K562 (cell line): ENCODE results near the gene XRRA1. TPM values are rescaled to one million over a fixed set of nuclear protein-coding genes. Genes with fewer than 3 reads are reported as not detected.

Experiments
- ARID2 ChIP-seq: fragments of 450-650 bp; IDR thresholded peaks from 2 replicates; pipeline ENCODE4 v1.6.1; 2017; ENCODE audit warnings: antibody characterized with exemption, mild to moderate bottlenecking
- E2F8 ChIP-seq: fragments of 450-650 bp; IDR thresholded peaks from 2 replicates; pipeline ENCODE4 v1.7.1; 2018; ENCODE audit warnings: mild to moderate bottlenecking, low read depth; ENCODE audit not compliant: partially characterized antibody
- EP400 ChIP-seq: fragments of 450-650 bp; IDR thresholded peaks from 2 replicates; pipeline ENCODE4 v1.6.1; 2017; ENCODE audit warnings: antibody characterized with exemption, mild to moderate bottlenecking, moderate library complexity
- EZH2 ChIP-seq: IDR thresholded peaks from 2 replicates; pipeline ENCODE4 v1.6.1; 2012; ENCODE audit warnings: low read depth, mild to moderate bottlenecking, inconsistent platforms, low read length, borderline replicate concordance
- MYC ChIP-seq, 2 experiments: fragments of 250-450 bp in 1 of 2; sonication (Bioruptor Pico) in 1 of 2; IDR thresholded peaks; 2 replicates each; pipeline versions ENCODE4 v1.5.1 to v1.6.1; 2012 to 2021; ENCODE audit warnings: low read depth in 2 of 2, borderline replicate concordance in 1 of 2, improper control_type of control experiment in 1 of 2, low read length in 1 of 2, mild to moderate bottlenecking in 1 of 2, moderate library complexity in 1 of 2
- MYNN ChIP-seq, 2 experiments: sonication (generic); formaldehyde crosslinking in 1 of 2; IDR thresholded peaks; 2 replicates each; pipeline versions ENCODE4 v1.5.0 to v1.6.1; 2016 to 2020; ENCODE audit warnings: antibody characterized with exemption in 1 of 2, missing genetic modification reagents in 1 of 2
- NRF1 ChIP-seq, 2 experiments: fragments of 450-650 bp; IDR thresholded peaks in 1 of 2; conservative IDR thresholded peaks in 1 of 2; 2 replicates each; pipeline ENCODE4 v1.6.1; 2014; ENCODE audit warnings: mild to moderate bottlenecking in 2 of 2
- PHB2 ChIP-seq: fragments of 450-650 bp; IDR thresholded peaks from 2 replicates; pipeline ENCODE4 v1.6.1; 2017; ENCODE audit warnings: low read depth
- PHTF2 ChIP-seq: fragments of 250-450 bp; sonication (Bioruptor Pico); IDR thresholded peaks from 2 replicates; pipeline ENCODE4 v1.5.0; 2021; ENCODE audit warnings: mild to moderate bottlenecking
- POLR2B ChIP-seq: fragments of 450-650 bp; IDR thresholded peaks from 2 replicates; pipeline ENCODE4 v1.6.1; 2018; ENCODE audit warnings: low read depth; ENCODE audit not compliant: partially characterized antibody
- POU5F1 ChIP-seq: fragments of 150-350 bp; IDR thresholded peaks from 2 replicates; pipeline ENCODE4 v1.6.1; 2014; ENCODE audit warnings: borderline replicate concordance, low read length, low read depth, mild to moderate bottlenecking; ENCODE audit not compliant: partially characterized antibody
- TEAD4 ChIP-seq, 2 experiments: sonication (generic) in 1 of 2; formaldehyde crosslinking in 1 of 2; IDR thresholded peaks; 2 replicates each; pipeline versions ENCODE4 v1.6.1 to v1.8.0; 2012 to 2022; ENCODE audit warnings: borderline replicate concordance in 1 of 2, inconsistent platforms in 1 of 2, low read length in 1 of 2, mild to moderate bottlenecking in 1 of 2, missing genetic modification reagents in 1 of 2
- ZFP30 ChIP-seq: fragments of 250-450 bp; sonication (Bioruptor Pico); IDR thresholded peaks from 2 replicates; pipeline ENCODE4 v1.8.0; 2022; ENCODE audit warnings: moderate library complexity, mild to moderate bottlenecking, inconsistent platforms, borderline replicate concordance
- ZFP91 ChIP-seq: sonication (generic); formaldehyde crosslinking; IDR thresholded peaks from 2 replicates; pipeline ENCODE4 v1.8.0; 2022; ENCODE audit warnings: mild to moderate bottlenecking, missing genetic modification reagents
- ZFPM2 ChIP-seq: fragments of 250-450 bp; sonication (Bioruptor Pico); IDR thresholded peaks from 2 replicates; pipeline ENCODE4 v1.5.1; 2022; ENCODE audit warnings: mild to moderate bottlenecking
- ZNF184 ChIP-seq: sonication (generic); formaldehyde crosslinking; IDR thresholded peaks from 2 replicates; pipeline ENCODE4 v1.5.0; 2020; ENCODE audit warnings: missing genetic modification reagents
- ZNF695 ChIP-seq: fragments of 450-650 bp; formaldehyde crosslinking; IDR thresholded peaks from 2 replicates; pipeline ENCODE4 v1.4.0; 2020; ENCODE audit warnings: mild to moderate bottlenecking, moderate library complexity
- polyA plus RNA-seq, 8 experiments: library from polyadenylated mRNA; depleted of rRNA in 4 of 8; stranded (reverse) in 5 of 8; unstranded in 3 of 8; fragments of >200 nt; fragmentation: Nextera tagmentation in 2 of 8; fragmentation: Illumina TruSeq in 1 of 8; extraction: Ambion mirVana in 2 of 8; extraction: Trizol in 1 of 8; gene quantifications; 2 replicates each; pipeline versions ENCODE4 v1.2.1 to v1.2.3, GENCODE V29; 2011 to 2014; ENCODE audit warnings: inconsistent platforms in 1 of 8, missing spikeins in 1 of 8
- total RNA-seq, 7 experiments: library from RNA; depleted of rRNA in 6 of 7; stranded (reverse); fragments of >200 nt in 6 of 7; fragmentation: Illumina TruSeq in 2 of 7; extraction: Trizol in 2 of 7; gene quantifications; 2 replicates each; pipeline versions ENCODE4 v1.2.1 to v1.2.3, GENCODE V29; 2011 to 2021; ENCODE audit warnings: low replicate concordance in 1 of 7
- TF ChIP-seq, protein P1 (sequence below): sonication (generic); formaldehyde crosslinking; IDR thresholded peaks from 2 replicates; pipeline ENCODE4 v1.8.0; 2022; ENCODE audit warnings: mild to moderate bottlenecking, missing genetic modification reagents

The XRRA1 gene
- total and polyA plus RNA-seq, 9 of the 15 experiments (the other 6 are each of a cell fraction or from before 2014, with no cell fraction given) = 5.0 to 22.5 (median 16.0) TPM

DNA sequence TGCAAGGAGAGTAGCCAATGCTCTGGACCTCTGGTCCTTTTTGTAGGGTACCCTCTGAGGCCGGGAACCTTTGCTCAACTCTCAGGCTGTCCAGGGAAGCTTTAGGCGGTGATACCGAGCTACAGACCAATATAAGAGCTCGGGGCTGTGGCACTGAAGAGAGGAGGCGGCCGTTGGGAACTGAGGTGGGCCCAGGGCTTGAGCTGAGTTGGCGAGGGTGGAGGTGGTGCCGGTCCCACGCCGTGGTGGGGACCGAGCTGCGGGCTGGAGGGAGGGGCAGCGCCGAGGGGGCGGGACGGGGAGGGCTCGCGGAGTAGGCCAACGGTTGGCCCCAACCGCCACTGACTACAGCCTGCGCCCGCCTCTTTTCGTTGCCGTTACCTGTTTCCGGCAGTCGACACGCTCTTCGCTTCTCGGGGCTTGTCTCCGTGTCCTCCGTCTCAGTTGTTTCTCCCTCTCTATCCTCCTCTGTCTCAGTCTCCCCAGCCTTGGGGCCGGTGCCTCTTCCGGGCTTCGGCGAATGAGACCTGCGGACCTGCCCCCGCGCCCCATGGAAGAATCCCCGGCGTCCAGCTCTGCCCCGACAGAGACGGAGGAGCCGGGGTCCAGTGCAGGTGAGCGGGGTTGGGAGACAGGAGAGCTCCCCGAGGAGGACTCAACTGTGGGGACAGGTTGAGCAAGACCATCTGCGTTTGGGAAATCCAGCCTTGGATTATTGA, 39.8 kb upstream of the XRRA1 start, which contains the start of gene NEU3 (continued):
- TF ChIP-seq PHTF2 (CRISPR knock-in tag) (no peak), PHB2 (no peak), EP400 (peak; percentile 47; the same call in 1 of the 2 replicates), ZFP30 (CRISPR knock-in tag) (no peak), ZNF184 (no peak), E2F8 (no peak), TEAD4 (IDR thresholded peaks at IDR 0.05; ENCODE audit: low read length) (no peak), TEAD4 (CRISPR knock-in tag; IDR thresholded peaks at IDR 0.05; ENCODE audit: borderline replicate concordance) (no peak), ZNF695 (CRISPR knock-in tag) (no peak), NRF1 (conservative IDR thresholded peaks at IDR 0.05 in 1 of 2, IDR thresholded peaks at IDR 0.05 in 1 of 2) (no peak), EZH2 (no peak), POLR2B (peak; percentile 88), MYNN (IDR thresholded peaks at IDR 0.05) (peak; percentile 11; the same call in 1 of the 2 replicates), MYNN (CRISPR knock-in tag; IDR thresholded peaks at IDR 0.05) (no peak), POU5F1 (no peak), ZFPM2 (CRISPR knock-in tag) (no peak), ARID2 (no peak), MYC (IDR thresholded peaks at IDR 0.05; ENCODE audit: low read depth, low read length) (peak; percentile 72), MYC (CRISPR knock-in tag; IDR thresholded peaks at IDR 0.05; ENCODE audit: borderline replicate concordance, low read depth) (no peak), ZFP91 (no peak)
- TF ChIP-seq, protein P1, sequence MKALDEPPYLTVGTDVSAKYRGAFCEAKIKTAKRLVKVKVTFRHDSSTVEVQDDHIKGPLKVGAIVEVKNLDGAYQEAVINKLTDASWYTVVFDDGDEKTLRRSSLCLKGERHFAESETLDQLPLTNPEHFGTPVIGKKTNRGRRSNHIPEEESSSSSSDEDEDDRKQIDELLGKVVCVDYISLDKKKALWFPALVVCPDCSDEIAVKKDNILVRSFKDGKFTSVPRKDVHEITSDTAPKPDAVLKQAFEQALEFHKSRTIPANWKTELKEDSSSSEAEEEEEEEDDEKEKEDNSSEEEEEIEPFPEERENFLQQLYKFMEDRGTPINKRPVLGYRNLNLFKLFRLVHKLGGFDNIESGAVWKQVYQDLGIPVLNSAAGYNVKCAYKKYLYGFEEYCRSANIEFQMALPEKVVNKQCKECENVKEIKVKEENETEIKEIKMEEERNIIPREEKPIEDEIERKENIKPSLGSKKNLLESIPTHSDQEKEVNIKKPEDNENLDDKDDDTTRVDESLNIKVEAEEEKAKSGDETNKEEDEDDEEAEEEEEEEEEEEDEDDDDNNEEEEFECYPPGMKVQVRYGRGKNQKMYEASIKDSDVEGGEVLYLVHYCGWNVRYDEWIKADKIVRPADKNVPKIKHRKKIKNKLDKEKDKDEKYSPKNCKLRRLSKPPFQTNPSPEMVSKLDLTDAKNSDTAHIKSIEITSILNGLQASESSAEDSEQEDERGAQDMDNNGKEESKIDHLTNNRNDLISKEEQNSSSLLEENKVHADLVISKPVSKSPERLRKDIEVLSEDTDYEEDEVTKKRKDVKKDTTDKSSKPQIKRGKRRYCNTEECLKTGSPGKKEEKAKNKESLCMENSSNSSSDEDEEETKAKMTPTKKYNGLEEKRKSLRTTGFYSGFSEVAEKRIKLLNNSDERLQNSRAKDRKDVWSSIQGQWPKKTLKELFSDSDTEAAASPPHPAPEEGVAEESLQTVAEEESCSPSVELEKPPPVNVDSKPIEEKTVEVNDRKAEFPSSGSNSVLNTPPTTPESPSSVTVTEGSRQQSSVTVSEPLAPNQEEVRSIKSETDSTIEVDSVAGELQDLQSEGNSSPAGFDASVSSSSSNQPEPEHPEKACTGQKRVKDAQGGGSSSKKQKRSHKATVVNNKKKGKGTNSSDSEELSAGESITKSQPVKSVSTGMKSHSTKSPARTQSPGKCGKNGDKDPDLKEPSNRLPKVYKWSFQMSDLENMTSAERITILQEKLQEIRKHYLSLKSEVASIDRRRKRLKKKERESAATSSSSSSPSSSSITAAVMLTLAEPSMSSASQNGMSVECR (CRISPR knock-in tag) = 0 out of 2 replicates have a peak, but pooled peaks have one; percentile 22
